ENCODE data around the gene MLC1. TPM values are rescaled to one million over a fixed set of nuclear protein-coding genes. Genes with fewer than 3 reads are reported as not detected.

The MLC1 gene
- total and polyA plus RNA-seq, 5 donors, result 0.14 to 1.2 (median 0.42) TPM; not detected in 1

GRCh38 chr22:50053861-50054260, 31.4 kb downstream of the MLC1 start:
- WGBS, result 94% methylated on average over 18 of the region's 18 CpGs
- Histone ChIP-seq H3K4me3 (ENCODE audit: low read length) (no peak overlapping the region), H3K9me3 (ENCODE audit: control insufficient read depth, low read length) (no peaks in the 10 kb centered on the region), H3K27me3 (ENCODE audit: control insufficient read depth, insufficient read depth) (no peaks in the 10 kb centered on the region), H3K27ac (ENCODE audit: low read length) (no peak overlapping the region), H3K4me1 (ENCODE audit: control insufficient read depth, insufficient read depth, low read length) (no peaks in the 10 kb centered on the region)
- DNase-seq (peak in 2 of 3 donors; percentile 1 to 9), ATAC-seq (no peak)
- intact Hi-C loops (cut with DNase I), result no loop called here

- no peak overlapping the region for H3K27ac ChIP-seq (ENCODE audit: low read length)
- WGBS, result 90% methylated on average over 18 of the region's 18 CpGs
- intact Hi-C loops (cut with DNase I), result no loop called here
- no peaks in the 10 kb centered on the region for H3K9me3 ChIP-seq (ENCODE audit: control insufficient read depth, low read length)
- H3K27me3 ChIP-seq (ENCODE audit: control insufficient read depth, insufficient read depth), result no peaks in the 10 kb centered on the region
- H3K4me1 ChIP-seq (ENCODE audit: control insufficient read depth, insufficient read depth, low read length), result no peaks in the 10 kb centered on the region
- peak in 2 of 3 donors; percentile 27 to 34 for DNase-seq
- ATAC-seq, result no peak
- no peak overlapping the region for H3K4me3 ChIP-seq (ENCODE audit: low read length)
These were observed 33.3 kb downstream of the MLC1 start for GRCh38 chr22:50051930-50052329.

GRCh38 chr22:50049299-50050195, 35.7 kb downstream of the MLC1 start:
- intact Hi-C loops (cut with DNase I), result no loop called here
- DNase-seq (peak in 2 of 3 donors; percentile 15 to 44), ATAC-seq (no peak)
- WGBS, result 88% methylated on average over 36 of the region's 36 CpGs
- no peaks in the 10 kb centered on the region for H3K27me3 ChIP-seq (ENCODE audit: control insufficient read depth, insufficient read depth)
- H3K9me3 ChIP-seq (ENCODE audit: control insufficient read depth, low read length), result no peaks in the 10 kb centered on the region
- no peak overlapping the region for H3K27ac ChIP-seq (ENCODE audit: low read length)
- no peak overlapping the region for H3K4me3 ChIP-seq (ENCODE audit: low read length)
- no peaks in the 10 kb centered on the region for H3K4me1 ChIP-seq (ENCODE audit: control insufficient read depth, insufficient read depth, low read length)

GRCh38 chr22:50048836-50049235, 36.4 kb downstream of the MLC1 start:
- intact Hi-C loops (cut with DNase I), result no loop called here
- H3K27ac ChIP-seq (ENCODE audit: low read length), result no peak overlapping the region
- no peak overlapping the region for H3K4me3 ChIP-seq (ENCODE audit: low read length)
- no peaks in the 10 kb centered on the region for H3K9me3 ChIP-seq (ENCODE audit: control insufficient read depth, low read length)
- no peaks in the 10 kb centered on the region for H3K4me1 ChIP-seq (ENCODE audit: control insufficient read depth, insufficient read depth, low read length)
- peak in 2 of 3 donors; percentile 18 to 35 for DNase-seq
- H3K27me3 ChIP-seq (ENCODE audit: control insufficient read depth, insufficient read depth), result no peaks in the 10 kb centered on the region
- no peak for ATAC-seq
- 83% methylated on average over 17 of the region's 17 CpGs for WGBS

- intact Hi-C loops (cut with DNase I), result no loop called here
- 86% methylated on average over 12 of the region's 12 CpGs for WGBS
- DNase-seq, result peak in 1 of 3 donors; percentile 25
- Histone ChIP-seq H3K27me3 (ENCODE audit: control insufficient read depth, insufficient read depth) (no peaks in the 10 kb centered on the region), H3K4me1 (ENCODE audit: control insufficient read depth, insufficient read depth, low read length) (no peaks in the 10 kb centered on the region), H3K4me3 (ENCODE audit: low read length) (no peak overlapping the region), H3K27ac (ENCODE audit: low read length) (no peak overlapping the region), H3K9me3 (ENCODE audit: control insufficient read depth, low read length) (no peaks in the 10 kb centered on the region)
- ATAC-seq, result no peak
These were observed 37.0 kb downstream of the MLC1 start for GRCh38 chr22:50048061-50048765.

- WGBS, result 90% methylated on average over 16 of the region's 16 CpGs
- no peaks in the 10 kb centered on the region for H3K4me1 ChIP-seq (ENCODE audit: control insufficient read depth, insufficient read depth, low read length)
- no peak for ATAC-seq
- DNase-seq, result peak in 1 of 3 donors; percentile 38
- H3K9me3 ChIP-seq (ENCODE audit: control insufficient read depth, low read length), result no peaks in the 10 kb centered on the region
- H3K27me3 ChIP-seq (ENCODE audit: control insufficient read depth, insufficient read depth), result no peaks in the 10 kb centered on the region
- intact Hi-C loops (cut with DNase I), result no loop called here
- no peak overlapping the region for H3K27ac ChIP-seq (ENCODE audit: low read length)
- H3K4me3 ChIP-seq (ENCODE audit: low read length), result no peak overlapping the region
These were observed 37.9 kb downstream of the MLC1 start for GRCh38 chr22:50047346-50047745.

- Histone ChIP-seq H3K4me1 (ENCODE audit: control insufficient read depth, insufficient read depth, low read length) (no peaks in the 10 kb centered on the region), H3K4me3 (ENCODE audit: low read length) (no peak overlapping the region), H3K27ac (ENCODE audit: low read length) (no peak overlapping the region), H3K27me3 (ENCODE audit: control insufficient read depth, insufficient read depth) (no peaks in the 10 kb centered on the region), H3K9me3 (ENCODE audit: control insufficient read depth, low read length) (no peaks in the 10 kb centered on the region)
- intact Hi-C loops (cut with DNase I), result no loop called here
- ATAC-seq (peak; percentile 26 to 37), DNase-seq (peak in 1 of 3 donors; percentile 42)
- 85% methylated on average over 27 of the region's 27 CpGs for WGBS
These were observed 38.6 kb downstream of the MLC1 start for GRCh38 chr22:50046481-50047245.

GRCh38 chr22:50046019-50046415, 39.2 kb downstream of the MLC1 start:
- H3K27ac ChIP-seq (ENCODE audit: low read length), result no peak overlapping the region
- ATAC-seq, result no peak
- no peak overlapping the region for H3K4me3 ChIP-seq (ENCODE audit: low read length)
- WGBS, result 74% methylated on average over 19 of the region's 19 CpGs
- H3K27me3 ChIP-seq (ENCODE audit: control insufficient read depth, insufficient read depth), result no peaks in the 10 kb centered on the region
- intact Hi-C loops (cut with DNase I), result no loop called here
- no peaks in the 10 kb centered on the region for H3K9me3 ChIP-seq (ENCODE audit: control insufficient read depth, low read length)
- DNase-seq, result peak in 1 of 3 donors; percentile 54
- H3K4me1 ChIP-seq (ENCODE audit: control insufficient read depth, insufficient read depth, low read length), result no peaks in the 10 kb centered on the region

- no peaks in the 10 kb centered on the region for H3K4me1 ChIP-seq (ENCODE audit: control insufficient read depth, insufficient read depth, low read length)
- no peak overlapping the region for H3K27ac ChIP-seq (ENCODE audit: low read length)
- peak in 1 of 3 donors; percentile 31 for DNase-seq
- ATAC-seq, result no peak
- no peaks in the 10 kb centered on the region for H3K9me3 ChIP-seq (ENCODE audit: control insufficient read depth, low read length)
- intact Hi-C loops (cut with DNase I), result no loop called here
- H3K27me3 ChIP-seq (ENCODE audit: control insufficient read depth, insufficient read depth), result no peaks in the 10 kb centered on the region
- H3K4me3 ChIP-seq (ENCODE audit: low read length), result no peak overlapping the region
- 76% methylated on average over 35 of the region's 35 CpGs for WGBS
These were observed 39.8 kb downstream of the MLC1 start for GRCh38 chr22:50045211-50046018.

GRCh38 chr22:50044485-50045118, 40.6 kb downstream of the MLC1 start:
- H3K27ac ChIP-seq (ENCODE audit: low read length), result no peak overlapping the region
- no peaks in the 10 kb centered on the region for H3K9me3 ChIP-seq (ENCODE audit: control insufficient read depth, low read length)
- no peak for ATAC-seq
- H3K4me3 ChIP-seq (ENCODE audit: low read length), result no peak overlapping the region
- 70% methylated on average over 30 of the region's 30 CpGs for WGBS
- DNase-seq, result peak in 1 of 3 donors; percentile 52
- no peaks in the 10 kb centered on the region for H3K4me1 ChIP-seq (ENCODE audit: control insufficient read depth, insufficient read depth, low read length)
- intact Hi-C loops (cut with DNase I), result no loop called here
- H3K27me3 ChIP-seq (ENCODE audit: control insufficient read depth, insufficient read depth), result no peaks in the 10 kb centered on the region

All from right cardiac atrium (tissue), 5 donors.